WTC11 (cell line): ENCODE data around the gene PCBP3. TPM values are rescaled to one million over a fixed set of nuclear protein-coding genes. Genes with fewer than 3 reads are reported as not detected.

Experiments used
- ATAC-seq: fragments of 200-7000 bp; cut with Tn5 transposase; 2 replicates; pipeline ENCODE4 v1.10.0; 2021; ENCODE audit warnings: mild to moderate bottlenecking, moderate library complexity
- CTCF ChIA-PET: fragments of 300-600 bp; sonication (Branson Sonifier 250); formaldehyde crosslinking; loops from one replicate; lab custom pipeline; 2021; ENCODE audit warnings: antibody characterized with exemption; lab: Charles Lee
- POLR2A ChIA-PET: fragments of 350-600 bp; sonication (Branson Sonifier 250); formaldehyde crosslinking; loops from one replicate; lab custom pipeline; 2021; ENCODE audit warnings: antibody characterized with exemption; lab: Charles Lee
- DNase-seq: peaks from one replicate; pipeline ENCODE4 v3.0.0; 2021; ENCODE audit warnings: low spot score
- H3K27ac Mint-ChIP-seq: 2 replicates; pipeline ENCODE4 v1.8.0; 2021; ENCODE audit warnings: mixed read lengths
- H3K27me3 Mint-ChIP-seq: 2 replicates; pipeline ENCODE4 v1.8.0; 2021; ENCODE audit warnings: low read depth, mild to moderate bottlenecking, moderate library complexity, mixed read lengths
- H3K36me3 Mint-ChIP-seq: 2 replicates; pipeline ENCODE4 v1.8.0; 2021; ENCODE audit warnings: mixed read lengths
- H3K4me1 Mint-ChIP-seq: 2 replicates; pipeline ENCODE4 v1.8.0; 2022; ENCODE audit warnings: mixed read lengths
- H3K4me3 Mint-ChIP-seq: 2 replicates; pipeline ENCODE4 v1.8.0; 2021; ENCODE audit warnings: mild to moderate bottlenecking, moderate library complexity, mixed read lengths
- H3K9me3 Mint-ChIP-seq: 2 replicates; pipeline ENCODE4 v1.8.0; 2021; ENCODE audit warnings: mixed read lengths
- ATF1 ChIP-seq: sonication (generic); formaldehyde crosslinking; IDR thresholded peaks from 2 replicates; pipeline ENCODE4 v1.8.1; 2023; ENCODE audit warnings: mild to moderate bottlenecking, moderate library complexity, missing genetic modification reagents
- CREB1 ChIP-seq: sonication (generic); formaldehyde crosslinking; IDR thresholded peaks from 2 replicates; pipeline ENCODE4 v1.8.0; 2023; ENCODE audit warnings: mild to moderate bottlenecking, missing genetic modification reagents
- ELF4 ChIP-seq: sonication (generic); formaldehyde crosslinking; IDR thresholded peaks from 2 replicates; pipeline ENCODE4 v1.8.1; 2022; ENCODE audit warnings: low read depth, mild to moderate bottlenecking, moderate library complexity, missing genetic modification reagents
- EMX1 ChIP-seq: fragments of 250-450 bp; sonication (Bioruptor Pico); IDR thresholded peaks from 2 replicates; pipeline ENCODE4 v1.8.0; 2021; ENCODE audit warnings: mild to moderate bottlenecking
- GABPB1 ChIP-seq: sonication (generic); formaldehyde crosslinking; IDR thresholded peaks from 2 replicates; pipeline ENCODE4 v1.8.1; 2023; ENCODE audit warnings: mild to moderate bottlenecking, missing genetic modification reagents
- MXD4 ChIP-seq: fragments of 250-450 bp; sonication (Bioruptor Pico); IDR thresholded peaks from 2 replicates; pipeline ENCODE4 v1.8.0; 2021; ENCODE audit warnings: mild to moderate bottlenecking, moderate library complexity, borderline replicate concordance
- MYBL2 ChIP-seq: sonication (generic); formaldehyde crosslinking; IDR thresholded peaks from 2 replicates; pipeline ENCODE4 v1.8.1; 2023; ENCODE audit warnings: mild to moderate bottlenecking, moderate library complexity, missing genetic modification reagents
- NR1H2 ChIP-seq: sonication (generic); formaldehyde crosslinking; IDR thresholded peaks from 2 replicates; pipeline ENCODE4 v1.9.0; 2021; ENCODE audit warnings: mild to moderate bottlenecking, moderate library complexity, missing genetic modification reagents
- SMAD4 ChIP-seq: sonication (generic); formaldehyde crosslinking; IDR thresholded peaks from 2 replicates; pipeline ENCODE4 v1.8.0; 2022; ENCODE audit warnings: mild to moderate bottlenecking, missing genetic modification reagents
- TP53 ChIP-seq: sonication (generic); formaldehyde crosslinking; IDR thresholded peaks from 2 replicates; pipeline ENCODE4 v1.8.1; 2023; ENCODE audit warnings: mild to moderate bottlenecking, missing genetic modification reagents
- ZBTB21 ChIP-seq: sonication (generic); formaldehyde crosslinking; IDR thresholded peaks from 2 replicates; pipeline ENCODE4 v1.8.1; 2023; ENCODE audit warnings: mild to moderate bottlenecking, missing genetic modification reagents, borderline replicate concordance
- ZNF121 ChIP-seq: sonication (generic); formaldehyde crosslinking; IDR thresholded peaks from 2 replicates; pipeline ENCODE4 v1.8.0; 2023; ENCODE audit warnings: missing genetic modification reagents
- ZNF219 ChIP-seq: sonication (generic); formaldehyde crosslinking; IDR thresholded peaks from 2 replicates; pipeline ENCODE4 v1.8.0; 2023; ENCODE audit warnings: missing genetic modification reagents, mild to moderate bottlenecking, borderline replicate concordance
- ZNF232 ChIP-seq: sonication (generic); formaldehyde crosslinking; IDR thresholded peaks from 2 replicates; pipeline ENCODE4 v1.8.0; 2022; ENCODE audit warnings: mild to moderate bottlenecking, missing genetic modification reagents
- total RNA-seq: library from RNA; stranded (reverse); gene quantifications from 3 replicates; pipeline ENCODE4 v1.2.3, GENCODE V29; 2021
- TF ChIP-seq, protein P1 (sequence below): sonication (generic); formaldehyde crosslinking; IDR thresholded peaks from 2 replicates; pipeline ENCODE4 v1.8.1; 2023; ENCODE audit warnings: mild to moderate bottlenecking, moderate library complexity, missing genetic modification reagents
- TF ChIP-seq, protein P2 (sequence below): fragments of 250-450 bp; sonication (Bioruptor Pico); IDR thresholded peaks from 2 replicates; pipeline ENCODE4 v1.9.0; 2021; ENCODE audit warnings: mild to moderate bottlenecking
- TF ChIP-seq, protein P3 (sequence below): sonication (generic); formaldehyde crosslinking; IDR thresholded peaks from 2 replicates; pipeline ENCODE4 v1.8.1; 2023; ENCODE audit warnings: mild to moderate bottlenecking, missing genetic modification reagents
- TF ChIP-seq, protein P4 (sequence below): sonication (generic); formaldehyde crosslinking; IDR thresholded peaks from 2 replicates; pipeline ENCODE4 v1.8.0; 2022; ENCODE audit warnings: mild to moderate bottlenecking, missing genetic modification reagents
- TF ChIP-seq, protein P5 (sequence below): sonication (generic); formaldehyde crosslinking; IDR thresholded peaks from 2 replicates; pipeline ENCODE4 v1.8.0; 2023; ENCODE audit warnings: missing genetic modification reagents, mild to moderate bottlenecking, borderline replicate concordance
- TF ChIP-seq, protein P6 (sequence below): fragments of 200-600 bp; IDR thresholded peaks from 2 replicates; pipeline ENCODE4 v1.8.0; 2022; ENCODE audit warnings: antibody characterized with exemption
- TF ChIP-seq, protein P7 (sequence below): sonication (generic); formaldehyde crosslinking; IDR thresholded peaks from 2 replicates; pipeline ENCODE4 v1.8.1; 2022; ENCODE audit warnings: mild to moderate bottlenecking, missing genetic modification reagents, moderate library complexity, borderline replicate concordance

PCBP3 gene
- total RNA-seq, 1 experiment from 2014 or later = 8.5 TPM

DNA sequence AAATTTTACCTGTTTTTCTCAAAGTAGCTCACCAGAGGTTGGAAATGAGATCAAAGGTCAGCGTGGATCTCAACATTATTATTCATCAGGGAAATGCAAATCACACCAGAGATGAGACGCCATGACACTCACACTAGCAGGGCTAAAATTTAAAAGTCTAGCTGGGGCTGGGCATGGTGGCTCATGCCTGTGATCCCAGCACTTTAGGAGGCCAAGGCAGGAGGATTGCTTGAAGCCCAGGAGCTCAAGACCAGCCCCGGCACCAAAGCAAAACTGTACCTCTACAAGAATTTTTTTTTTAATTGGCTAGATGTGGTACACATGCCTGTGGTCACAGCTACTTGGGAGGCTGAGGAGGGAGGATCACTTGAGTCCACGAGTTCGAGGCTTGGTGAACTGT is 41.4 kb upstream of the PCBP3 start:
- ChIA-PET CTCF (interaction anchor here (1.2 kb wide), 1 partner anchor 10 kb away, joined by 3 read pairs; no protein-coding TSS in a partner anchor), POLR2A (no interaction called here)
- TF ChIP-seq, protein P1, sequence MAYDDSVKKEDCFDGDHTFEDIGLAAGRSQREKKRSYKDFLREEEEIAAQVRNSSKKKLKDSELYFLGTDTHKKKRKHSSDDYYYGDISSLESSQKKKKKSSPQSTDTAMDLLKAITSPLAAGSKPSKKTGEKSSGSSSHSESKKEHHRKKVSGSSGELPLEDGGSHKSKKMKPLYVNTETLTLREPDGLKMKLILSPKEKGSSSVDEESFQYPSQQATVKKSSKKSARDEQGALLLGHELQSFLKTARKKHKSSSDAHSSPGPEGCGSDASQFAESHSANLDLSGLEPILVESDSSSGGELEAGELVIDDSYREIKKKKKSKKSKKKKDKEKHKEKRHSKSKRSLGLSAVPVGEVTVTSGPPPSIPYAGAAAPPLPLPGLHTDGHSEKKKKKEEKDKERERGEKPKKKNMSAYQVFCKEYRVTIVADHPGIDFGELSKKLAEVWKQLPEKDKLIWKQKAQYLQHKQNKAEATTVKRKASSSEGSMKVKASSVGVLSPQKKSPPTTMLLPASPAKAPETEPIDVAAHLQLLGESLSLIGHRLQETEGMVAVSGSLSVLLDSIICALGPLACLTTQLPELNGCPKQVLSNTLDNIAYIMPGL = no peak
- no peak for TF ChIP-seq EMX1 (CRISPR knock-in tag)
- TF ChIP-seq, protein P2, sequence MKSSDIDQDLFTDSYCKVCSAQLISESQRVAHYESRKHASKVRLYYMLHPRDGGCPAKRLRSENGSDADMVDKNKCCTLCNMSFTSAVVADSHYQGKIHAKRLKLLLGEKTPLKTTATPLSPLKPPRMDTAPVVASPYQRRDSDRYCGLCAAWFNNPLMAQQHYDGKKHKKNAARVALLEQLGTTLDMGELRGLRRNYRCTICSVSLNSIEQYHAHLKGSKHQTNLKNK = no peak
- TF ChIP-seq ZNF219 (CRISPR knock-in tag) = no peak
- no peaks in the 10 kb centered on the region for H3K4me1 Mint-ChIP-seq
- DNase-seq (peak; percentile 1), ATAC-seq (no peak)
- no peak overlapping the region for H3K27ac Mint-ChIP-seq
- H3K36me3 Mint-ChIP-seq = peaks cover 25% of the 10 kb centered on the region
- peaks cover 41% of the 10 kb centered on the region for H3K9me3 Mint-ChIP-seq
- H3K27me3 Mint-ChIP-seq = peaks cover 23% of the 10 kb centered on the region
- H3K4me3 Mint-ChIP-seq = no peak overlapping the region

DNA sequence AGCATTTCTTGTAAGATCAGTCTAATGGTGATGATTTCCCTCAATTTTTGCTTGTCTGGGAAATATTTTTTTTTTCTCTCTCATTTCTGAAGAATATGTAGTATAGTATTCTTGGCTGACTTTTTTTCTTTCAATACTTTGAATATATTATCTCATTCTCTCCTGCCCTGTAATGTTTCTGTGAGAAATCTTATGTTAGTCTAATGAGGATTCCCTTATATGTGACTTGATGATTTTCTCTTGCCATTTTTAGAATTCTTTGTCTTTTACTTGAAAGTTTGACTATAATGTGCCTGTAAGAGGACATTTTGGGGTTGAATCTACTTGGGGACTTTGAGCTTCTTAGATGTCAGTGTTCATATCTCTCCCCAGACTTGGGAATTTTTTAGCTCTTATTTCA is 40.0 kb upstream of the PCBP3 start:
- Mint-ChIP-seq H3K4me3 (no peak overlapping the region), H3K9me3 (peaks cover 41% of the 10 kb centered on the region), H3K27me3 (peaks cover 22% of the 10 kb centered on the region), H3K4me1 (no peaks in the 10 kb centered on the region; the same call in 1 of the 2 replicates), H3K36me3 (peaks cover 25% of the 10 kb centered on the region), H3K27ac (no peak overlapping the region)
- CTCF ChIA-PET = no interaction called here
- POLR2A ChIA-PET = no interaction called here
- no peak for DNase-seq
- no peak for ATAC-seq
- TF ChIP-seq NR1H2 (CRISPR knock-in tag) (no peak), GABPB1 (CRISPR knock-in tag) (no peak), SMAD4 (CRISPR knock-in tag) (no peak), TP53 (CRISPR knock-in tag) (no peak), ZNF121 (no peak), ZBTB21 (CRISPR knock-in tag) (no peak), ZNF232 (CRISPR knock-in tag) (no peak), ELF4 (CRISPR knock-in tag) (no peak), CREB1 (CRISPR knock-in tag) (no peak), MYBL2 (CRISPR knock-in tag) (no peak), ATF1 (no peak), EMX1 (CRISPR knock-in tag) (no peak), MXD4 (no peak)
- TF ChIP-seq, protein P3, sequence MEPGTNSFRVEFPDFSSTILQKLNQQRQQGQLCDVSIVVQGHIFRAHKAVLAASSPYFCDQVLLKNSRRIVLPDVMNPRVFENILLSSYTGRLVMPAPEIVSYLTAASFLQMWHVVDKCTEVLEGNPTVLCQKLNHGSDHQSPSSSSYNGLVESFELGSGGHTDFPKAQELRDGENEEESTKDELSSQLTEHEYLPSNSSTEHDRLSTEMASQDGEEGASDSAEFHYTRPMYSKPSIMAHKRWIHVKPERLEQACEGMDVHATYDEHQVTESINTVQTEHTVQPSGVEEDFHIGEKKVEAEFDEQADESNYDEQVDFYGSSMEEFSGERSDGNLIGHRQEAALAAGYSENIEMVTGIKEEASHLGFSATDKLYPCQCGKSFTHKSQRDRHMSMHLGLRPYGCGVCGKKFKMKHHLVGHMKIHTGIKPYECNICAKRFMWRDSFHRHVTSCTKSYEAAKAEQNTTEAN (CRISPR knock-in tag) = no peak
- TF ChIP-seq, protein P4, sequence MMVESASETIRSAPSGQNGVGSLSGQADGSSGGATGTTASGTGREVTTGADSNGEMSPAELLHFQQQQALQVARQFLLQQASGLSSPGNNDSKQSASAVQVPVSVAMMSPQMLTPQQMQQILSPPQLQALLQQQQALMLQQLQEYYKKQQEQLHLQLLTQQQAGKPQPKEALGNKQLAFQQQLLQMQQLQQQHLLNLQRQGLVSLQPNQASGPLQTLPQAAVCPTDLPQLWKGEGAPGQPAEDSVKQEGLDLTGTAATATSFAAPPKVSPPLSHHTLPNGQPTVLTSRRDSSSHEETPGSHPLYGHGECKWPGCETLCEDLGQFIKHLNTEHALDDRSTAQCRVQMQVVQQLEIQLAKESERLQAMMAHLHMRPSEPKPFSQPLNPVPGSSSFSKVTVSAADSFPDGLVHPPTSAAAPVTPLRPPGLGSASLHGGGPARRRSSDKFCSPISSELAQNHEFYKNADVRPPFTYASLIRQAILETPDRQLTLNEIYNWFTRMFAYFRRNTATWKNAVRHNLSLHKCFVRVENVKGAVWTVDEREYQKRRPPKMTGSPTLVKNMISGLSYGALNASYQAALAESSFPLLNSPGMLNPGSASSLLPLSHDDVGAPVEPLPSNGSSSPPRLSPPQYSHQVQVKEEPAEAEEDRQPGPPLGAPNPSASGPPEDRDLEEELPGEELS (CRISPR knock-in tag) = no peak
- TF ChIP-seq, protein P5, sequence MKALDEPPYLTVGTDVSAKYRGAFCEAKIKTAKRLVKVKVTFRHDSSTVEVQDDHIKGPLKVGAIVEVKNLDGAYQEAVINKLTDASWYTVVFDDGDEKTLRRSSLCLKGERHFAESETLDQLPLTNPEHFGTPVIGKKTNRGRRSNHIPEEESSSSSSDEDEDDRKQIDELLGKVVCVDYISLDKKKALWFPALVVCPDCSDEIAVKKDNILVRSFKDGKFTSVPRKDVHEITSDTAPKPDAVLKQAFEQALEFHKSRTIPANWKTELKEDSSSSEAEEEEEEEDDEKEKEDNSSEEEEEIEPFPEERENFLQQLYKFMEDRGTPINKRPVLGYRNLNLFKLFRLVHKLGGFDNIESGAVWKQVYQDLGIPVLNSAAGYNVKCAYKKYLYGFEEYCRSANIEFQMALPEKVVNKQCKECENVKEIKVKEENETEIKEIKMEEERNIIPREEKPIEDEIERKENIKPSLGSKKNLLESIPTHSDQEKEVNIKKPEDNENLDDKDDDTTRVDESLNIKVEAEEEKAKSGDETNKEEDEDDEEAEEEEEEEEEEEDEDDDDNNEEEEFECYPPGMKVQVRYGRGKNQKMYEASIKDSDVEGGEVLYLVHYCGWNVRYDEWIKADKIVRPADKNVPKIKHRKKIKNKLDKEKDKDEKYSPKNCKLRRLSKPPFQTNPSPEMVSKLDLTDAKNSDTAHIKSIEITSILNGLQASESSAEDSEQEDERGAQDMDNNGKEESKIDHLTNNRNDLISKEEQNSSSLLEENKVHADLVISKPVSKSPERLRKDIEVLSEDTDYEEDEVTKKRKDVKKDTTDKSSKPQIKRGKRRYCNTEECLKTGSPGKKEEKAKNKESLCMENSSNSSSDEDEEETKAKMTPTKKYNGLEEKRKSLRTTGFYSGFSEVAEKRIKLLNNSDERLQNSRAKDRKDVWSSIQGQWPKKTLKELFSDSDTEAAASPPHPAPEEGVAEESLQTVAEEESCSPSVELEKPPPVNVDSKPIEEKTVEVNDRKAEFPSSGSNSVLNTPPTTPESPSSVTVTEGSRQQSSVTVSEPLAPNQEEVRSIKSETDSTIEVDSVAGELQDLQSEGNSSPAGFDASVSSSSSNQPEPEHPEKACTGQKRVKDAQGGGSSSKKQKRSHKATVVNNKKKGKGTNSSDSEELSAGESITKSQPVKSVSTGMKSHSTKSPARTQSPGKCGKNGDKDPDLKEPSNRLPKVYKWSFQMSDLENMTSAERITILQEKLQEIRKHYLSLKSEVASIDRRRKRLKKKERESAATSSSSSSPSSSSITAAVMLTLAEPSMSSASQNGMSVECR = no peak
- TF ChIP-seq, protein P6, sequence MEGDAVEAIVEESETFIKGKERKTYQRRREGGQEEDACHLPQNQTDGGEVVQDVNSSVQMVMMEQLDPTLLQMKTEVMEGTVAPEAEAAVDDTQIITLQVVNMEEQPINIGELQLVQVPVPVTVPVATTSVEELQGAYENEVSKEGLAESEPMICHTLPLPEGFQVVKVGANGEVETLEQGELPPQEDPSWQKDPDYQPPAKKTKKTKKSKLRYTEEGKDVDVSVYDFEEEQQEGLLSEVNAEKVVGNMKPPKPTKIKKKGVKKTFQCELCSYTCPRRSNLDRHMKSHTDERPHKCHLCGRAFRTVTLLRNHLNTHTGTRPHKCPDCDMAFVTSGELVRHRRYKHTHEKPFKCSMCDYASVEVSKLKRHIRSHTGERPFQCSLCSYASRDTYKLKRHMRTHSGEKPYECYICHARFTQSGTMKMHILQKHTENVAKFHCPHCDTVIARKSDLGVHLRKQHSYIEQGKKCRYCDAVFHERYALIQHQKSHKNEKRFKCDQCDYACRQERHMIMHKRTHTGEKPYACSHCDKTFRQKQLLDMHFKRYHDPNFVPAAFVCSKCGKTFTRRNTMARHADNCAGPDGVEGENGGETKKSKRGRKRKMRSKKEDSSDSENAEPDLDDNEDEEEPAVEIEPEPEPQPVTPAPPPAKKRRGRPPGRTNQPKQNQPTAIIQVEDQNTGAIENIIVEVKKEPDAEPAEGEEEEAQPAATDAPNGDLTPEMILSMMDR = no peak
- TF ChIP-seq, protein P7, sequence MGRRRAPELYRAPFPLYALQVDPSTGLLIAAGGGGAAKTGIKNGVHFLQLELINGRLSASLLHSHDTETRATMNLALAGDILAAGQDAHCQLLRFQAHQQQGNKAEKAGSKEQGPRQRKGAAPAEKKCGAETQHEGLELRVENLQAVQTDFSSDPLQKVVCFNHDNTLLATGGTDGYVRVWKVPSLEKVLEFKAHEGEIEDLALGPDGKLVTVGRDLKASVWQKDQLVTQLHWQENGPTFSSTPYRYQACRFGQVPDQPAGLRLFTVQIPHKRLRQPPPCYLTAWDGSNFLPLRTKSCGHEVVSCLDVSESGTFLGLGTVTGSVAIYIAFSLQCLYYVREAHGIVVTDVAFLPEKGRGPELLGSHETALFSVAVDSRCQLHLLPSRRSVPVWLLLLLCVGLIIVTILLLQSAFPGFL (CRISPR knock-in tag) = no peak
